Esophagus muscularis mucosa (tissue), 4 donors: Measurements from ENCODE around the gene CLIC5. TPM values are rescaled to one million over a fixed set of nuclear protein-coding genes. Genes with fewer than 3 reads are reported as not detected.

Source experiments
- DNase-seq: peaks from one replicate; pipeline ENCODE4 v3.0.0-alpha.2; 2017; ENCODE audit errors: extremely low spot score
- H3K27ac ChIP-seq, 4 donors: fragments of 200-600 bp; sonication (generic); replicated peaks in 1 of 4; 1 replicate in 3 of 4; 2 replicates in 1 of 4; pipeline ENCODE4 v1.5.1; 2016 to 2019; ENCODE audit warnings: mild to moderate bottlenecking in 1 of 4
- H3K27me3 ChIP-seq, 4 donors: fragments of 200-600 bp; sonication (generic); one replicate each; pipeline versions ENCODE4 v1.5.1 to v1.6.0; 2016 to 2019
- H3K36me3 ChIP-seq, 4 donors: fragments of 200-600 bp; sonication (generic); one replicate each; pipeline ENCODE4 v1.5.1; 2016 to 2019
- H3K4me1 ChIP-seq, 4 donors: fragments of 200-600 bp; sonication (generic); one replicate each; pipeline ENCODE4 v1.5.1; 2016 to 2019
- H3K4me3 ChIP-seq, 4 donors: fragments of 200-600 bp; sonication (generic); 1 replicate in 2 of 4; 2 replicates in 2 of 4; pipeline ENCODE4 v1.5.1; 2016 to 2019; ENCODE audit warnings: mild to moderate bottlenecking in 4 of 4, moderate library complexity in 1 of 4
- H3K9me3 ChIP-seq, 4 donors: fragments of 200-600 bp; sonication (generic); 1 replicate in 3 of 4; 2 replicates in 1 of 4; pipeline ENCODE4 v1.5.1; 2016 to 2019
- EP300 ChIP-seq: sonication (generic); formaldehyde crosslinking; IDR thresholded peaks from one replicate; pipeline ENCODE4 v1.6.1; 2017; ENCODE audit warnings: antibody characterized with exemption
- POLR2A ChIP-seq: fragments of 450-650 bp; IDR thresholded peaks from one replicate; pipeline ENCODE4 v1.6.1; 2017; ENCODE audit warnings: antibody characterized with exemption, moderate library complexity, mild to moderate bottlenecking, low read depth
- POLR2AphosphoS5 ChIP-seq, 2 donors: sonication (generic); formaldehyde crosslinking; IDR thresholded peaks; one replicate each; pipeline ENCODE4 v1.6.1; 2017; ENCODE audit warnings: antibody characterized with exemption in 2 of 2
- WGBS: methylation state at CpG from one replicate; pipeline ENCODE4 v1.1.5; 2018; 5-methylcytosine and 5-hydroxymethylcytosine counted together
- intact Hi-C: fragments of 100-400 bp; cut with DNase I; formaldehyde crosslinking; loops from one replicate; pipeline ENCODE4 v1.15.1; 2023
- total RNA-seq, 4 donors: library from RNA; depleted of rRNA; stranded (reverse); fragments of >200 nt; gene quantifications; one replicate each; pipeline versions ENCODE4 v1.1.0 to v1.2.1, GENCODE V29; 2016
- TF ChIP-seq, protein P1 (sequence below), 3 experiments: fragments of 200-600 bp in 2 of 3; fragments of 450-650 bp in 1 of 3; sonication (generic) in 2 of 3; IDR thresholded peaks; one replicate each; pipeline ENCODE4 v1.5.1; 2017 to 2019; ENCODE audit warnings: antibody characterized with exemption in 3 of 3, mild to moderate bottlenecking in 2 of 3, moderate library complexity in 1 of 3

The CLIC5 gene
- total RNA-seq, 4 donors from 2014 or later = 5.3 to 7.2 (median 6.3) TPM

DNA sequence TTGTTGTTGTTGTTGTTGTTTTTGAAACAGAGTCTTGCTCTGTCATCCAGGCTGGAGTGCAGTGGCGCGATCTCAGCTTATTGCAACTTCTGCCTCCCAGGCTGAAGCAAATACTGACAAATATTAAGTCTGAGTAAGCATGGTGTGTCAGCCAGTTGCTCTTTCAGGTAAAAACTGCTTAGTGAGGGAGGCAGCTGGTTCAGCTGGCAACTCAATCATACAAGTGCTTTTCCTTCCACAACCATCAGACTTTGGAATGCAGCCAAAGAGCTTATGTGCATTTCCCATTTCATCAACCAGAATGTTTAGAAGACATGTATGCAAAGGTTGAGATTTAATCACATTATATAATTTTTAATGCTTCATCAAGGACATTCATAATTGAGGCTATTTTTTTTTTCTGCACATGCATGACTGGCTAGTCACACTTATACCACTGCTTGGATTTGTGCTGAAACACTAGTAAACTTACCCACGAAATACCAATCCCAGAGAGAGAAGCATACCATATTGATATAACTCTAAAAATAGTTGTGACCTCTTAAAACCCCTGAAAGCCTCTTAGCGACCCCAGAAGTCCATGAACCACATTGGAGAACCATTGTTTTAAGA, 56.0 kb downstream of the CLIC5 start:
- TF ChIP-seq EP300 (no peak), POLR2AphosphoS5 (IDR thresholded peaks at IDR 0.05) (no peak), POLR2A (no peak)
- TF ChIP-seq, protein P1, sequence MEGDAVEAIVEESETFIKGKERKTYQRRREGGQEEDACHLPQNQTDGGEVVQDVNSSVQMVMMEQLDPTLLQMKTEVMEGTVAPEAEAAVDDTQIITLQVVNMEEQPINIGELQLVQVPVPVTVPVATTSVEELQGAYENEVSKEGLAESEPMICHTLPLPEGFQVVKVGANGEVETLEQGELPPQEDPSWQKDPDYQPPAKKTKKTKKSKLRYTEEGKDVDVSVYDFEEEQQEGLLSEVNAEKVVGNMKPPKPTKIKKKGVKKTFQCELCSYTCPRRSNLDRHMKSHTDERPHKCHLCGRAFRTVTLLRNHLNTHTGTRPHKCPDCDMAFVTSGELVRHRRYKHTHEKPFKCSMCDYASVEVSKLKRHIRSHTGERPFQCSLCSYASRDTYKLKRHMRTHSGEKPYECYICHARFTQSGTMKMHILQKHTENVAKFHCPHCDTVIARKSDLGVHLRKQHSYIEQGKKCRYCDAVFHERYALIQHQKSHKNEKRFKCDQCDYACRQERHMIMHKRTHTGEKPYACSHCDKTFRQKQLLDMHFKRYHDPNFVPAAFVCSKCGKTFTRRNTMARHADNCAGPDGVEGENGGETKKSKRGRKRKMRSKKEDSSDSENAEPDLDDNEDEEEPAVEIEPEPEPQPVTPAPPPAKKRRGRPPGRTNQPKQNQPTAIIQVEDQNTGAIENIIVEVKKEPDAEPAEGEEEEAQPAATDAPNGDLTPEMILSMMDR (IDR thresholded peaks at IDR 0.05) = no peak
- intact Hi-C loops = no loop called here
- Histone ChIP-seq H3K9me3 (peaks cover 0 to 7% (median 3%) of the 10 kb centered on the region in 4 donors), H3K27me3 (no peaks in the 10 kb centered on the region), H3K36me3 (peaks cover 0 to 4% (median 0%) of the 10 kb centered on the region in 4 donors), H3K27ac (no peak overlapping the region), H3K4me3 (no peak overlapping the region), H3K4me1 (peaks cover 0 to 39% (median 0%) of the 10 kb centered on the region in 4 donors)
- 67% methylated on average over 4 of the region's 4 CpGs for WGBS
- no peak for DNase-seq

DNA sequence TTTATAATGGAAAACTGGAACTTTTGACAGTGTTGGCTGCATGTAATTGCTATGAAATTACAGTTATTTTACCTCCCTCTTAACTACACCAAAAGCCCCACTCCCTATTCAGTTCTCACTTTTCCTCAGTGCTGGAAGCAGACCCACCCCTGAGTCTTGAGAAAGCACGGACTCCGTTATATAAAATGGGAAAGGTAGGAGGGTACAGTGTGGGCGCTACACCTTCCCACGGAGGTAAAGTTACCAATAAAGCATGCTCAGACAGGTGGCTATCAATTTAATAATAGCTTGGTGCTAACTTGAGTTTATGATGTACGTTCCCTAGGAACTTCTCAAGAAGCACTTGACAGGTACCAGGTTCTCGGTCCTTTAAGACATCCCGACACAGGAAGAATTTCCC, 59.0 kb downstream of the CLIC5 start:
- WGBS = 87% methylated on average over 7 of the region's 7 CpGs
- intact Hi-C loops = no loop called here

DNA sequence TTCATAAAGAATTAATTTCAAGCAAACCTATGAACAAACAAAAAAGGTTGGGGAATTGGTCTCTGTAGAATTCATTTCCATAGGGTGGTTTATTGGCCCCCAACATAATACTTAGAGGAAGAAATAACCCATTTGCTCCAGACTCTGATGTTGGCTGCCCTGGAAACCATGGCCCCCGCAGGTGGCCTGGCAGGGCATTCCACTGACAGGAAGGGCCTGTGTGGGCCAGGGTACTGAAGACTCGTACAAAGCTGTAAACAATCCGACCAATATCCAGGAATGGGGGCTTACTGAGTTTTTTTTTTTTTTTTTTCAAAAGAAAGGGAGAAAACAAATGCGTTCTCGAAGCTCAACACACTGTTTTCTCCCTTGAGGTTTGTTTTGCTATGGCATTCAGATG, 59.5 kb downstream of the CLIC5 start:
- TF ChIP-seq POLR2A (no peak), EP300 (no peak), POLR2AphosphoS5 (IDR thresholded peaks at IDR 0.05) (no peak)
- DNase-seq = no peak
- no peak overlapping the region for H3K27ac ChIP-seq
- WGBS = 92% methylated on average over 5 of the region's 5 CpGs
- peaks cover 0 to 26% (median 0%) of the 10 kb centered on the region in 4 donors for H3K36me3 ChIP-seq
- intact Hi-C loops = no loop called here
- no peak overlapping the region for H3K4me3 ChIP-seq
- no peaks in the 10 kb centered on the region for H3K27me3 ChIP-seq
- no peaks in the 10 kb centered on the region for H3K9me3 ChIP-seq
- peaks cover 0 to 60% (median 10%) of the 10 kb centered on the region in 4 donors for H3K4me1 ChIP-seq

More for the DNA sequence above, 59.0 kb downstream of the CLIC5 start:
- peaks cover 0 to 26% (median 0%) of the 10 kb centered on the region in 4 donors for H3K36me3 ChIP-seq
- H3K27me3 ChIP-seq = no peaks in the 10 kb centered on the region
- TF ChIP-seq POLR2AphosphoS5 (IDR thresholded peaks at IDR 0.05) = no peak
- TF ChIP-seq POLR2A = no peak
- TF ChIP-seq, protein P1 (IDR thresholded peaks at IDR 0.05) = no peak
- TF ChIP-seq EP300 = no peak
- no peak for DNase-seq
- peaks cover 0 to 58% (median 6%) of the 10 kb centered on the region in 4 donors for H3K4me1 ChIP-seq
- no peak overlapping the region for H3K4me3 ChIP-seq
- no peak overlapping the region for H3K27ac ChIP-seq
- no peaks in the 10 kb centered on the region for H3K9me3 ChIP-seq

DNA sequence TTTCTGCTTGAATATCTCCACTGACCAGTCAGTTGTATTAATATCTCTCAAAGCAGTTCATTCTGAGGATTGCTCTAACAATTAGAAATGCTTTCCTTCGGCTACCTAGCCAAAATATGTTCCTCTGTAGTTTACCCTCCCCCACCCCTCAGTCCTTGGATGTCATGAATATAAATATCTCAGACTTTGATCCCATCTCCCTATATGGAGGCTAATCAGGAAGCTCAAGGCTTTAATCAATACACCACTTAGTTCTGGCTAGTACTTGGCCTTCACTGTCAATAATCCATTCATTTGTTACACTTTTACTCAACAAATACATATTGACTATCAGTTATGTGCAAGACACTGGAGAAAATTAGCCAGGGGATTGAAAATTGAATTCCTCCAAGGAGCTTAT, 60.1 kb downstream of the CLIC5 start:
- intact Hi-C loops = no loop called here
- TF ChIP-seq POLR2AphosphoS5 (IDR thresholded peaks at IDR 0.05) = no peak
- TF ChIP-seq POLR2A = no peak
- TF ChIP-seq EP300 = no peak
- TF ChIP-seq, protein P1 (IDR thresholded peaks at IDR 0.05) = no peak
- Histone ChIP-seq H3K9me3 (no peaks in the 10 kb centered on the region), H3K4me1 (peaks cover 0 to 54% (median 12%) of the 10 kb centered on the region in 4 donors), H3K36me3 (peaks cover 0 to 26% (median 0%) of the 10 kb centered on the region in 4 donors), H3K27ac (no peak overlapping the region), H3K4me3 (no peak overlapping the region), H3K27me3 (no peaks in the 10 kb centered on the region)
- no peak for DNase-seq
- 87% methylated on average over 1 of the region's 1 CpG for WGBS

DNA sequence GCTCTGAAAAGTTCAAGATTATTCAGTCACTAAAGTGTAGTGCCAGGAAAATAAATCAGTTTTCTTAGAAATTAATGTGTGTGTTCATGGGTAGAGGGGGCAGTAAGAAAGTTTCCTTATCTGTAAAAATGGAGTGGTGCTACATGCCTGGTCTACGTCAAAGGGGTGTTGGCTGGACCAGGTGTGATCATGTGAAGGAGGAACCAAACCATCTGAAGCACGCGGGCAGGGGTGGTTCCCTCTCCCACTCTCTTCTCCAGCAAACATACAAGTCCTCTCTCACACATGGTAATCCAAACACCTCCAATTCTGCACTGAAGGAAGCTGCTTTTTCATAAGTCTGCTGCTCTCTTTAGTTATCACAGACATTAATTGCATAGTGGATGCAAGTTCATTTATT, 63.1 kb downstream of the CLIC5 start:
- DNase-seq = no peak
- no peak for TF ChIP-seq EP300
- no peak for TF ChIP-seq POLR2AphosphoS5 (IDR thresholded peaks at IDR 0.05)
- TF ChIP-seq, protein P1 (IDR thresholded peaks at IDR 0.05) = no peak
- no peak for TF ChIP-seq POLR2A
- Histone ChIP-seq H3K4me3 (no peak overlapping the region), H3K36me3 (peaks cover 0 to 48% (median 0%) of the 10 kb centered on the region in 4 donors), H3K9me3 (no peaks in the 10 kb centered on the region), H3K27ac (no peak overlapping the region), H3K4me1 (peaks cover 0 to 44% (median 12%) of the 10 kb centered on the region in 4 donors), H3K27me3 (no peaks in the 10 kb centered on the region)
- WGBS = 90% methylated on average over 3 of the region's 3 CpGs
- intact Hi-C loops = no loop called here
